Psoas muscle (tissue), 8 donors: ENCODE data around the gene ST3GAL2. TPM values are rescaled to one million over a fixed set of nuclear protein-coding genes. Genes with fewer than 3 reads are reported as not detected.

Source experiments
- ATAC-seq, 4 donors: fragments of 200-7000 bp; cut with Tn5 transposase; one replicate each; pipeline ENCODE4 v1.9.1; 2020; ENCODE audit warnings: moderate library complexity in 3 of 4, mild to moderate bottlenecking in 2 of 4
- DNase-seq, 2 donors: peaks; one replicate each; pipeline ENCODE4 v3.0.0-alpha.2; 2020
- H3K27ac ChIP-seq: fragments of 200-600 bp; one replicate; pipeline ENCODE4 v1.8.0; 2022
- H3K27me3 ChIP-seq, 3 donors: fragments of 200-600 bp in 1 of 3; one replicate each; pipeline versions ENCODE4 v1.6.1 to v1.8.0; 2013 to 2022; ENCODE audit warnings: low read length in 2 of 3, mild to moderate bottlenecking in 2 of 3, moderate library complexity in 1 of 3; ENCODE audit not compliant: insufficient read depth in 3 of 3
- H3K36me3 ChIP-seq, 2 donors: fragments of 200-600 bp in 1 of 2; one replicate each; pipeline versions ENCODE4 v1.6.1 to v1.8.0; 2013 to 2022; ENCODE audit warnings: low read depth in 1 of 2, mild to moderate bottlenecking in 1 of 2, moderate library complexity in 1 of 2; ENCODE audit not compliant: insufficient read depth in 1 of 2
- H3K4me1 ChIP-seq: fragments of 200-600 bp; one replicate; pipeline ENCODE4 v1.8.0; 2022
- H3K4me3 ChIP-seq: fragments of 200-600 bp; one replicate; pipeline ENCODE4 v1.8.0; 2022; ENCODE audit warnings: mild to moderate bottlenecking
- H3K9me3 ChIP-seq: fragments of 200-600 bp; one replicate; pipeline ENCODE4 v1.8.0; 2022
- CTCF ChIP-seq: fragments of 200-600 bp; IDR thresholded peaks from one replicate; pipeline ENCODE4 v1.8.0; 2022; ENCODE audit warnings: antibody characterized with exemption
- WGBS, 3 donors: extraction: QIAGEN DNeasy Blood & Tissue Kit; methylation state at CpG; one replicate each; pipeline versions ENCODE4 v1.1.6 to v1.1.7; 2013; 5-methylcytosine and 5-hydroxymethylcytosine counted together
- intact Hi-C, 2 donors: fragments of 100-400 bp; cut with DNase I; formaldehyde crosslinking; loops; one replicate each; pipeline versions ENCODE4 v1.11.0 to v1.14.2; 2022
- polyA plus RNA-seq, 3 donors: library from polyadenylated mRNA; stranded (reverse); fragments of 200-250 nt; gene quantifications; one replicate each; pipeline ENCODE4 v1.2.3, GENCODE V29; 2013
- total RNA-seq, 4 donors: library from RNA; stranded (reverse); fragmentation: NEBNext Ultra II Directional in 2 of 4; extraction: Animal tissue kit (Norgen Biotek cat#: 25700) in 2 of 4; gene quantifications; one replicate each; pipeline versions ENCODE4 v1.2.1 to v1.2.4, GENCODE V29; 2021 to 2023
- donor health status: healthy with polysubstance abuse.
- donor health status: DM: no; HTN: no; CAD: no; lungs with moderate emphysema.
- donor health status: Bipolar disorder and iron deficiency.
- donor health status: healthy.
- donor health status: DM: yes; HTN: yes; CAD: no.
- donor health status: DM: no; HTN: no; CAD: no.
- donor health status: DM: no; HTN: no; CAD: no.
- donor health status: DM: yes; HTN: yes; CAD: no.

The ST3GAL2 gene
- total and polyA plus RNA-seq, 7 donors: 7.0 to 33.0 (median 19.8) TPM

GRCh38 chr16:70481929-70482536 lies 43.1 kb upstream of the ST3GAL2 start:
- WGBS, 3 donors: 82 to 97% (median 90%) methylated on average over 7 of the region's 7 CpGs
- no peaks in the 10 kb centered on the region for H3K27me3 ChIP-seq
- H3K4me3 ChIP-seq: no peak overlapping the region
- intact Hi-C loops: no loop called here
- DNase-seq (no peak), ATAC-seq (no peak)
- peaks cover 10% of the 10 kb centered on the region for H3K4me1 ChIP-seq
- TF ChIP-seq CTCF: no peak
- no peaks in the 10 kb centered on the region for H3K9me3 ChIP-seq
- peaks cover 2 to 91% of the 10 kb centered on the region in 2 donors for H3K36me3 ChIP-seq
- H3K27ac ChIP-seq: no peak overlapping the region

GRCh38 chr16:70480127-70481105 lies 41.5 kb upstream of the ST3GAL2 start:
- no peak for TF ChIP-seq CTCF
- Histone ChIP-seq H3K36me3 (peaks cover 2 to 78% of the 10 kb centered on the region in 2 donors), H3K4me3 (no peak overlapping the region), H3K27me3 (no peaks in the 10 kb centered on the region), H3K9me3 (no peaks in the 10 kb centered on the region), H3K27ac (peak overlapping the region; percentile 50), H3K4me1 (peaks cover 19% of the 10 kb centered on the region)
- intact Hi-C loops: no loop called here
- 86 to 95% (median 87%) methylated on average over 17 of the region's 17 CpGs for WGBS, 3 donors
- ATAC-seq (no peak), DNase-seq (no peak)

GRCh38 chr16:70478912-70479341 lies 40.0 kb upstream of the ST3GAL2 start:
- DNase-seq: no peak

GRCh38 chr16:70478169-70478568 lies 39.3 kb upstream of the ST3GAL2 start:
- peaks cover 0 to 72% of the 10 kb centered on the region in 2 donors for H3K36me3 ChIP-seq
- intact Hi-C loops: no loop called here
- no peak for ATAC-seq
- H3K4me1 ChIP-seq: peaks cover 25% of the 10 kb centered on the region
- DNase-seq: no peak
- WGBS, 3 donors: 90 to 95% (median 92%) methylated on average over 8 of the region's 8 CpGs
- no peak for TF ChIP-seq CTCF
- no peak overlapping the region for H3K4me3 ChIP-seq
- no peaks in the 10 kb centered on the region for H3K9me3 ChIP-seq
- no peaks in the 10 kb centered on the region for H3K27me3 ChIP-seq
- peak overlapping the region; percentile 77 for H3K27ac ChIP-seq

More at GRCh38 chr16:70478912-70479341, 40.0 kb upstream of the ST3GAL2 start:
- Histone ChIP-seq H3K4me1 (peaks cover 19% of the 10 kb centered on the region), H3K27ac (peak overlapping the region; percentile 50), H3K27me3 (no peaks in the 10 kb centered on the region), H3K4me3 (no peak overlapping the region), H3K36me3 (peaks cover 2 to 76% of the 10 kb centered on the region in 2 donors), H3K9me3 (no peaks in the 10 kb centered on the region)
- 47 to 63% (median 57%) methylated on average over 10 of the region's 10 CpGs for WGBS, 3 donors
- no peak for TF ChIP-seq CTCF
- ATAC-seq: no peak
- intact Hi-C loops: no loop called here
